GM19372 (cell line): ENCODE results near the gene CAST.

Experiments used
- ATAC-seq: cut with Tn5 transposase; IDR thresholded peaks from one replicate; pipeline ENCODE4 v1.9.1; 2021; ENCODE audit warnings: mild to moderate bottlenecking, low read depth, moderate library complexity; ENCODE audit not compliant: unreplicated experiment

The CAST gene

DNA sequence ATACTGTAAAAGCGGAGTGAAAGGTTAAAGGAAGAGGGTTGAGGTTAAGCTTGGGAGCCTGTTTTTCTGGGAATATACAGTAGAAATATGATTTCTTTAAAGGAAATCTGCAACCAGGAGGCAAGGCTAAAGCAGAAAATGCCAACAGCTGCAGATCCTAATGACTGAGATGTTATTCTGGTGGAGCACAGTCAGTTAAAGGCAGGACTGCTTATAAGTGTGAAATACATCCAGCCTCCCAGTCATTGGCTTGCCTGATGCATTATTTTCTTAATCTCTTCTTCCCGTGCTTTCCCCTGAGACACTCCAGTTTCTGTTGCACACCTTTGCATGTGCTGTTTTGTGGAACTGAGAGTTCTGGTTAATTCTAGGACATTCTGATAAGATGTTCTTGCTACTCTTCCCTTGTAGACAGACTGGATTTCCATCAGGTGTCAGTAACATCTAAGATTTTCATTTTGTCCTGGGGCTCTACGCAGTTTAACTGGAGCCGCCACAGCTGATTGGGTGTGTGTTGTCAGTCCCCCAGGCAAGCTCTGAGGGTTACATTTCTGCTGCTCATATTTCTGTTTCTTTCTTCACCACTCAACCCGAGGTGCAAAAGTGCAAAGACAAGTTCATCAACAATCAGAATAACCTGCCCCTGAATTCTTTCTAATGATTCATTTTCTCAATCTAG lies 44.4 kb downstream of the CAST start:
- no peak for ATAC-seq

DNA sequence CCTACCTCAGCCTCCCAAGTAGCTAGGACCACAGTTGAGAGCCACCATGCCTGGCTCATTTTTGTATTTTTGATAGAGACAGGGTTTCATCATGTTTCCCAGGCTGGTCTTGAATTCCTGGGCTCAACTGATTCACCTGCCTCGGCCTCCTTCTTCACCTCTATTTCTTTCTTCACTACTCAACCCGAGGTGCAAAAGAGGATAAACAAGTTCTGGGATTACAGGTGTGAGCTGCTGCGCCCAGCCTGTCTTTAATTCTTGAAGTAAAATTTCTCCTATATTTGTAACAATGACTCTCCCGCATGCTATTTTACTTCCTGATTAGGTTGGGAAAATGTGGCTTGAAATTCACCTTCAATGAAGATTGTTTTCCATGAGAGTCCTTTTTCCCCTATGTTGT lies 46.4 kb downstream of the CAST start:
- no peak for ATAC-seq

DNA sequence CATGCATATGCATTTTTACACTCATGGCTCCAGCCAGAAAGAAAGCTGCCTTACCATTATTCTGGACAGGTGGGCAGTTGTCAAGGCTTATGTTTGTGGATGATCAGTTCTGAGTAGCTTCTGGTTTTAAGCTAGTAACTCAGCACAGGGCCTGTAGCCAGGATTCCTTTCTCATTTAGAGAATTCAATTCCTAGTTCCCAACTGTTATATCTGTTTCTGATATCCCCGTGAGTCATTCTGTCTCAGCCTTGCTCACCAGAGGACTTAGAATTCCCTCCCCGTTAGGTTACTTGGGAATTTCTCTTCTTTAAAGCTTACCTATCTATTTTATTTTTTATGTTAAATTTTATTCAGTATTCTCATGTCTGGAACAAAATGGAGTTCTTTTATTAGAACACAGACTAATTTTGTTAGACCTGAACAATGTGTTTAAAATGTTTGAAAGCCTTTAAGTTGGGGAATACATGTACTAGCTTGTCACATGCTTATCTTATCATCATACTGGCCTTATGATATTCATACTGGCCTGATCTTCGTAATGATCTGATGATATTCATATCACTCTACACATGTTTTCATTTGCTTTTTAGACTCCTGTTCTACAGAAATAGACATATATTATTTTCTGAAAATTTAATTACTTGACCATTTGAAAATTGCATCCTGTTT lies 47.1 kb downstream of the CAST start:
- ATAC-seq: no peak

DNA sequence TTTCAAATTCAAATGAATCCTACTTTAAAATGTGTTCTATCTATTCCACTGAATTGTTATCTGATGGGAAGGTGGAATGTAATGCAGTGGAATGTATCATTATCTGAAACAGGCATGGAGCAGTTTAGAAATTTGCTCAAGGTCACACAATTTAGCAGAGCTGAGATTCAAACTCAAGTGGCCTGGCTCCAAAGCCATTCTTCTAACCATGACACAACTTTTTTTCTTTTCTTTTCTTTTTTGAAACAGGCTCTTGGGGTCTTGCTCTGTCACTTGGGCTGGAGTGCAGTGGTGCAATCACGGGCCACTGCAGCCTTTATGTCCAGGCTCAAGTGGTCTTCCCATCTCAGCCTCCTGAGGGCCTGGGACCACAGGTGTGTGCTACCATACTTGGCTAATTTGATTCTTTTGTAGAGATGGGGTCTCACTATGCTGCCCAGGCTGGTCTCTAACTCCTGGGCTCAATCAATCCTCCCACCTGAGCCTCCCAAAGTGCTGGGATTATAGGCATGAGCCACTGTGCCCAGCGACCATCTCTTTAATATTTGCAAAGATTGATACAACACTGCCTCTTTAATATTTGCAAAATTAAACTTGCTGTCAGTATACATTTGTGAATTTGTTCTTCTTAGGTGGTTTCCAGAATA lies 50.0 kb downstream of the CAST start:
- no peak for ATAC-seq

DNA sequence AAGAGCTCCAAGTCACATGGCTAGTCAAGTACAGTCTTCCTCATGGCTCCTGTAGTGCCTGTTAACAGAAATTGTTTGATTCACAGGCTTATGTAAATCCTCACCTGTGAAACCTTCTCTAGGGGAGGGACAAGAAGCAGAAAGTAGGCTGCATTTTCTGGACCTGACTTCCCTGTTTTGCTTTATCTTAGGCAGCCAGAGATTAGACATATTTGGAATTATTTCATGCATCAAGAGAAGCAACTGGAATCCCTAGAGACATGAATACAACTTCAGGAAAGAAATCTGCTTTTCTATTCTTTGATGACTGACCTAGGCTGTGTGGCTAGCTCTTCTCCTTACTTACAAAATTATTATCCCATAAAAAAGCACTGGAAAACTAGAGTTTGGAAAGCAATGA lies 52.3 kb downstream of the CAST start:
- no peak for ATAC-seq

DNA sequence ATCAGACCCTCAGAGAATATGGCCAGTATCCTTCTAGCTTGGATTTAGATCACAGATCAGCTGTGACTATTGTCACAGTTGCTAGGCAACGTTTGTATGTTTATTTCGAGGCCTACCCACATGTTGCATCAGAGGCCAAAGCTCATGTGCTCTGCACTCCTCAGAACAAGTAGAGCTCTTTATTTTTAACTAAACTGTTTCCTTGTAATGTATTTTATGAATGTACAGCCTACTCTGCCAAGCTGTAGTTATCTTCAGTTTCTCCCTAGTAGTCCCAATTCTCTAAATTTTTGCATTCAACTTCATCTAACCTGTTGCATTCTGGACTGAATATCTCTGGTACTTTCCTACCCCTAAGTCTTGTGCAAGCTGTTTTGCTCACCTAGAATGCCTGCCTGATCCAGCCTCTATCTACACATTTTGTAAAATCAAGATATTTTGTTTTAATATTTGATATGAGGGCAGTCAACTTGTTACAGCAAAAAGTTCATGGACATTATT lies 52.8 kb downstream of the CAST start:
- no peak for ATAC-seq

DNA sequence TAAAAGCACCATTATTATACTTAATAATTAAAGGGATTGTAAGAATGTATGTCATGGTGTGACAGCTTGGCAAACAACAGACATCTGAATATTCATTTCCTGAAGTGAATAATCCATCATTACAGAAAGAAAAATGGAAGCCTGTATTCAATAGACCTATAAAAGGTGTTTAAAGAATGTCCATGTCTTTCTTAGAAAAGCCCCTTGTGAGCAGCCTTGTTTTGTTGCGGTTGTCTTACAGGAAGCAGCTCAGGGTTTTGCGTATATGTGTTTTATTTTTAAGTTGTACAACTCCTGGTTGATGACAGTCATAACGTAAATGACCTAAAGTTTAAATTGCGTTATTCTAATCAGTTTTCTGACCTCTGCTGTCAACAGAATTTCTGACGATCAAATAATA lies 53.8 kb downstream of the CAST start:
- ATAC-seq: no peak

DNA sequence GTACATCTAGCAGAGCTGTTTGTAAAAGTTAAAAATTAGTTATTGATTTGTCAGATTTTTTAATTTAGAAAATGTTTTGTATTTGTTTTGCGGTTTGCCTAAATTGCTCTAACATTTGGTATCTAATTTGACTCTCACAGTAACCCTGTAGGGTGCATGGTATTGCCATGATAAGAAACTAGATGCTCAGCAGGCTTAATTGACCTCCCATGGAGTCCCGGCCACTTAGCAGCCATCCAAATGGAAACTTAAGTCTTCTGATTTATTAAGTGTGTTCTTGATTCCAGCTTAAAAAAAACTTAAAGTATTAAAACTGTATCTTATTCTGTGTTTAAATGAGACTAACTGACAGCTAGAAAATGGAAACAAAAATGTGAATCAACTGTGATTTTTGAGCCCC lies 54.5 kb downstream of the CAST start:
- no peak for ATAC-seq

DNA sequence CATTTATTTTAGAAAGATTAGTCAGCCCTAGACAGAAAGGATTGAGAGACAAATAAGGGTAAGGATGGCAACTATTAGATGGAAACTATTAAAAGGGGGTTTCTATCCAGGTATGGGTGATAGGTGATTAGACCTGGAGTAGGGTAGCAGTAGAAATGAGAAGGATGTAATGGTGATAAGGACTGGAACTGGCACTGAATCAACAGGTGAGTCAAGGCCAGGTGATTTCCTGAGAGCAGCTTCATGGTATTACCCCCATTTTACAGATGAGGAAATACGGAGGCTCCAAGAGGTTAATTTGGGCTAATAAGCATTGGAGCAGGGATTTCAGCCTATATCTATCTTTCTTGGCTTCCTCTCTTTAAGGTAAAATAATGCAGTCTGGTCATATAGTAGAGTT lies 55.7 kb downstream of the CAST start:
- ATAC-seq: no peak

DNA sequence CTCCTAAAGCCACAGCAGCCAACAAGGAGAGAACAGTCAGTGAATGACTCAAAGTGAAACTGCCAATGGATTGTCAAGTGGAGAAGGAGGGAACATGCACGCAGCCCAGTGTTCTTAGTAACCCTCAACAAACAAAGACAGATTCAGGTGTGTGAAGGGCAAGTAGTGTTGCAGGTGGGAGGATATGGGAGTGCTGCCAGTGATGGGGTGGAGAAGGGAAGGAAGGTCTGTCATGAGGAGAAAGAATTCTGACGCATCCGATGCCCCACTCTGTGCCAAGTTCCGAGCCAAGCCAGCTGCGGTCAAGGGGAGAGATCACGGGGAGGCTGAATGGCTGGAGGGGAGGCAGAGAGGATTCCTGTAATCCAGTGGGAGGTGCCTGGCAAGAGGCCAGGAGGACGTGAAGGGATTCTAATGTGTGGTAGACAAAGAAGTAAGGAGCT lies 56.5 kb downstream of the CAST start:
- no peak for ATAC-seq

DNA sequence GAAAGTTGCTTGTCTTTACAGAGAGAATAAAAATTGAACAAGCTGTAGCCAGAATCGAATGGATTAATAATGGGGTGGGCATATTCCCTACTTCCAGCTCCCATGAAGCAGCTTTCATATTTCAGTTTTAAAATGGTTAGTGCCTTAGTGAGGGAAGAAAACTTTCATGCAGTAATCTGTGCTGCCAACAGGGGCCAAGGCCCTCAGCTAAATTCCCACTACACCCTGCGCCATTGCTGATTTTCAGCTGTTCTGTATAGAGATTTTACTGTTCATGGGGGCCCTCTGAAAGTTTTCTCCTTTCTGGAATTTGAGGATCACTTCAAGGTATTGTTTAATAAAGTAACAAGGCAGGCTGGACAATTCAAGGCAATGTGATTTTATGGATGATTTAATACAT lies 58.2 kb downstream of the CAST start:
- ATAC-seq: no peak

DNA sequence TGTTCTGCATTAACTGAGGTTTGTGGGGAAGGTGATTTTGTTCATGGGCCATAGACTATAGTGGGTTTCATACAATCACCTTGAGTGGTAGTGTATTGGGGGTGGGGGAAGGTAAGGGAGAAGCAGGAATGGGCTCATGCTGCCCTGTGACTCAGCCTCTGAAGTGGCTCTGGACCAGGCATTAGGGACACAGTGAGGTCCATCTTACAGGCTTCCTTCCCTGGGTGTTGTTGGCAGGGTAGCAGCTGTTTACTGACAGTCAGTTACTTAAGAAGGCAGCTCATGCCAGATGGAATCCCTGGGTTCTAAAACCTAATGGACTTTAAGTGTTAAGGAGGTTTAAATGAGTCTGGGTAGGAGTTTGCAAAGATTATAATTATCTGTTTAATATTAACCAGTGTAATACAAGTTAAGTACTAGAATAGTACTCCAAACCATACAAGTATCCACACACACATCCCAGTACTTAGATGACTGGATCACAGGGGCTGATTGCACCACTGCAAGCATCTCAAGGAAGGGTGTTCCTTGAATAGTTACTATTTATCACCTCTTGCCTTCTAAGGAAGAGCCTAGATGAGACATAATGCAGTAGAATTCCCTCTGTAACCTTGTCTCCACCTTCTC lies 59.3 kb downstream of the CAST start:
- ATAC-seq: no peak

DNA sequence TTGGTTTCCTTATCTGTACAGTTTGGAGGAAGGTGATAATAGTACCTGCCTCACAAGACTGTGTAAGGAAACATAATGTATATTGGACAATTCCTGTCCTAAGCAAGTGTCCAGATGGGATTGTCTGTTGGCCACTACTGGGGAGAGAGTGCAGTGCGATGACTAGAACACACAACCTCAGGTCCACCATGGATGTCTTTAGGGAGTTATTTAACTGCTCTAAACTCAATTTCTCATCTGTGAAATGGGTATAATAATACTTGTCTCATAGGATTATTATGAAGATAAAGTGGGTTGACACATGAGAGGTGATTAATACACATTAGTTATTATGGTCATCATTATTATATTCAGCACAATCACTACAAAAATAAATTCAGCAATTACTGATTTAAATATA lies 63.1 kb downstream of the CAST start:
- no peak for ATAC-seq

DNA sequence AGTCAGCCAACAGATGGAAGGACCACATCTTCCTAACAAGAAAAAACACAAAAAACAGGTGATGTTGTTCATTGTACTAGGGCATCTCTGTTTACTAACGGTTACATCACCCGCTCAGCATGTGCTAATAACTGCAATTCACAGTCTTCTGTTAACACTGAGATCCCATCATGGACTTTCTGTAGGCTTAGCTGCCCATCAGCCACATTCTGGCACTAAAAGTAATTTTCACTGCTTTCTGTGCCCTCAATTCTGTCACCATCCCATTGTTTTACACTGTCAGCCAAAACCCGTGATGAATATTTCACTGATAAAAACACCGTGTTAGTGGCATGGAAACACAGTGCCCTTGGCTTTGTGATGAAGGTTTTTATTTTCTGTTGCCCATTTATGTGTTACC lies 64.6 kb downstream of the CAST start:
- ATAC-seq: no peak

DNA sequence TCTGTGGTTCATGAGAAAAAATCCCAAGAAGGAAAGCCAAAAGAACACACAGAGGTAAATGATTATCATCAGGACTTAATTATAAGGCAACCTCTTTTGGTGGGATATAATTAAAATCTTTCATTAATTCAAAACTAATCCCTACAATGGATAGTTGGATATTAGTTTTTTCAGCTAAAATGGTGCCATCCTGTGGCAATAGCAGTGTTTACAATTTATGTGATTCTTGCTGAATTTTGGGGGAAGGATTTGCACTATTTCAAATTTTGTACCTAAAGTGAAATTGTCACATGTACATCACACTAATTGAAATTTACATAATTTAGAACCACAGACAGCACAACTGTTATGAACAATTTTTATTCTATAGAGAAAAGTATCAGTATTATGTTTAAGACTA lies 67.0 kb downstream of the CAST start:
- no peak for ATAC-seq

DNA sequence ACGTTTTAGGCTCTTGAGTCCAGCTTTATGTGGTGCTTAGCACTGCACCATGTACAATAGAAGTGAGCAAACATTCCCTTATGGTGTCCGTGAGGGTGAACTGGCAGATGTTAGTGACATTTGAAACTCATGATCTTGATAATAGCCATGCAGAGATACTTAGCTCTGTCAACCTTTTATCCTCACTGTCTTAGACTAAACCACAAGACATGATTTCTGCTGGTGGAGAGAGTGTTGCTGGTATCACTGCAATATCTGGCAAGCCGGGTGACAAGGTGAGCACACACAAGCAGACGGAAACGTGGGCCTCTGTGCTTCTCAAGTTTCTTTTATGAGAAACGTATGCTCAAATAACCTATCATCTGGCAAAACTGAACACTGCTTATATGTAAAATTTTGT lies 68.4 kb downstream of the CAST start:
- ATAC-seq: no peak

DNA sequence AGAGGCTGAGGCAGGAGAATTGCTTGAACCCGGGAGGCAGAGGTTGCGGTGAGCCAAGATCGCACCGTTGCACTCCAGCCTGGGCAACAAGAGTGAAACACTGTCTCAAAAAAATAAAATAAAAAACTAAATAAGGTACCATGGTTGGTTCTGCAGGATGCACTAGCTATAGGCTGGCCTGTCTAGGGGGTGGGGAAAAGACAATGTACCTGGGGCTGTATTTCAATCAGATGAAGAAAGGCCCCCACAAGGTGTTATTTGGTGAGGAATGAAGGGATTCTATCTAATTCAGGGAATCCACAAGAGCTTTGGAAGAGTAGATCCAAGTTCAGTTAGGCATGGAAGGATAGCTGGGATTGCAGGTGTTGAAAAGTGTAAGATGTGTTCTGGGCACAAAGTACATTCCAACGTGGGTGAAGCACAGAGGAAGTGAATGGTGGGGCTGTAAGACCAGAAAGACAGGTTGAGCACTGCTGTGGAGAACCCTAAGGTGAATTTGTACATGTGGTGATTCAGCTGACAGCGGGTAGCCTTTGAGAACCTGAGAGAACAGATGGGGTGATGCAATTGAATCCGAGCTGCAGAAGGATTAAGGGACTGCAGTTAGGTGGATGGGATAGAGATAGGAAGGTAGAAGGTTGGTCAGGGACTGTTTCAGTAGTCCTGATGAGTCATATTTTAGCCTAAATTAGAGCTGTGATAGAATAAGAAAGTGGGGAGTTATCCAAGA lies 71.8 kb downstream of the CAST start:
- ATAC-seq: no peak

DNA sequence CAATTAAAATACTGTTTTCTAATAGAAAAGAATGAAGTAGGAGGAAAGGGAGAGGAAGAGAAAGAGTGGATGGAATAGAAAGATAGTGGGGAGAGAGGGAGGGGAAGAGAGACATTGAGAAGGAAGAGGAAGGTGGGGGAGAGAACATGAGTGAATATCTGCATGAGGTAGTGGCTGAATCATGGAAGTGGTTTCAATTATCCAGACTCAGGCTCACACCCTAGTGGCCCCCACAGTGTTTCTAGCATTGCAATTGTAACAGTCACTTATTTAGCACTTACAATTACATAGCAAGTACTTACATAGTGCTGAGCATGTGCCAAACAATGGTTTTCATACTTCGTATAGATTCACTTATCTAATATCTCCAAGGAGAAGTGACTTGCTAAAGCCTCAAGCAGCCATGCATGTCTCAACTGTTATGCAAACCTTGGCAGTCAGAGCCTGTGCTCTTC lies 72.7 kb downstream of the CAST start:
- no peak for ATAC-seq

DNA sequence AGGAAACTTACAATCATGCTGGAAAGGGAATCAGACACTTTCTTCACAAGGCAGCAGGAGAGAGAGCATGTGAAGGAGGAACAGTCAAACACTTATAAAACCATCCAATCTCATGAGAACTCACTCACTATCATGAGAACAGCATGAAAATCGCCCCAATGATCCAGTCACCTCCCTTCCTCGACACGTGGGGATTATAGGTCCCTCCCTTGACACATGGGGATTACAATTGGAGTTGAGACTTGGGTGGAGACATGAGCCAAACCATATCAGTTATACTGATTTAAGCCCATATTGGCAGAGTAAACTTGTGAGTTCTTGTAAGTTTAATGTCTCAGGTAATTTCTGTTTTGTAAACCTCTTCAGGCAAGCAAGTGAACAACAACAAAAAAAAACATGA lies 74.8 kb downstream of the CAST start:
- no peak for ATAC-seq

DNA sequence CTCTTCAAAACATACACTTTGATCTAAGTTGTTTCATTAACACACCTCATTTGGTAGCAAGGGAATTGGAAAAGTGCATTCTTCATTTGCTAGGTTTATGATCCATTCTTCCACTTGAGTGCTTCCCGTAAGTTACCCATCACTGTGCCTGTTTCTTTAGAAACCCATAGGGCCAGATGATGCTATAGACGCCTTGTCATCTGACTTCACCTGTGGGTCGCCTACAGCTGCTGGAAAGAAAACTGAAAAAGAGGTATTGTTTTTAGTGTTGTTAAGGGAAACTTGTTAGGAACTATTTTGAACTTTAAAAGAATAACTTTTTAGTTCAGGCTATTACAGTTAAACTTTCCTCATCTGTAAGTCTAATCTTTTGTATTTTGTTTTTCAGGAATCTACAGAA lies 78.9 kb downstream of the CAST start:
- no peak for ATAC-seq

DNA sequence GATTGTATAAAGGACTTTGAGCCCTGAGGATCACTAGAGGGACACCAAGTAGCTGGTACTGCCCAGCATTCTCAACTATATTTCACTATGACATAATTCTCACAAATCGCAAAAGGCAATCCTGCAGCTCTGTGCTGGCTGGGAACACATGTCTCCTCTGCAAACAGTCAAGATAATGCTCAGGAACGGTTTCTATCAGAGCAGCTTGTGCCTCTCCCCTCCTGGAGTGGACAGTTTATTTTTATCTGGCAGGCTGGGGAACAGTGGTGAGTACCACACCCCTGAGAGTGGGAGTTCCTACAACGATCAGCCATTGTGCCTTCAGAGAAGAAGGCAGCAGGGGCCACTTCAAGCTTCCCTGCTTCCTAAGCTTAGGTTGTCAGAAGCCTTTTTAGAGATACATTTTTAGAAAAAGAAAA lies 79.7 kb downstream of the CAST start:
- no peak for ATAC-seq
